ENCODE measurements around the gene USP9Y. TPM values are rescaled to one million over a fixed set of nuclear protein-coding genes. Genes with fewer than 3 reads are reported as not detected.

USP9Y gene
- total RNA-seq, 1 donor = under 0.01 TPM

DNA sequence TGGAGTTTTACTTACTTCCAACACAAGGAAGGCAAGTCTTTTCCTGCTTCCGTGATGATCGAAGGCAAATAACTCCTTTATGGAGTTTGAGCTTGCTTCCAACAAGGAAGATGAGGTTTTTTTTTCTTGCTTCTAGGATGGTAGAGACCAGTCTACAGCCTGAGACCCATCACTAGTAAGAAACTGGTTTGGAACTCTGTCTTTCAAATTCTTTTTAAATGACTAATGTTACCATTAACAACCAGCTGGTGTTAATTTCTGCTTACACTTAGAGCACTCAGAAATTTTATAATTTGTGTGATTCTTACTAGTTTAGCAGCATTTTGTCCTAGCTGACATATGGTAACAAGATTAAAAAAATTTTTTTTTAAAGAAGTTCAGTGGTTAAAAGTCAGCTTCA, 19.5 kb upstream of the USP9Y start:
- TF ChIP-seq, protein P1, sequence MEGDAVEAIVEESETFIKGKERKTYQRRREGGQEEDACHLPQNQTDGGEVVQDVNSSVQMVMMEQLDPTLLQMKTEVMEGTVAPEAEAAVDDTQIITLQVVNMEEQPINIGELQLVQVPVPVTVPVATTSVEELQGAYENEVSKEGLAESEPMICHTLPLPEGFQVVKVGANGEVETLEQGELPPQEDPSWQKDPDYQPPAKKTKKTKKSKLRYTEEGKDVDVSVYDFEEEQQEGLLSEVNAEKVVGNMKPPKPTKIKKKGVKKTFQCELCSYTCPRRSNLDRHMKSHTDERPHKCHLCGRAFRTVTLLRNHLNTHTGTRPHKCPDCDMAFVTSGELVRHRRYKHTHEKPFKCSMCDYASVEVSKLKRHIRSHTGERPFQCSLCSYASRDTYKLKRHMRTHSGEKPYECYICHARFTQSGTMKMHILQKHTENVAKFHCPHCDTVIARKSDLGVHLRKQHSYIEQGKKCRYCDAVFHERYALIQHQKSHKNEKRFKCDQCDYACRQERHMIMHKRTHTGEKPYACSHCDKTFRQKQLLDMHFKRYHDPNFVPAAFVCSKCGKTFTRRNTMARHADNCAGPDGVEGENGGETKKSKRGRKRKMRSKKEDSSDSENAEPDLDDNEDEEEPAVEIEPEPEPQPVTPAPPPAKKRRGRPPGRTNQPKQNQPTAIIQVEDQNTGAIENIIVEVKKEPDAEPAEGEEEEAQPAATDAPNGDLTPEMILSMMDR (IDR thresholded peaks at IDR 0.05; ENCODE audit: insufficient read depth, low read length) = no peak
- no peak for DNase-seq (ENCODE audit: low read depth)
- no peak overlapping the region for H3K4me3 ChIP-seq (ENCODE audit: low read depth, low read length)

DNA sequence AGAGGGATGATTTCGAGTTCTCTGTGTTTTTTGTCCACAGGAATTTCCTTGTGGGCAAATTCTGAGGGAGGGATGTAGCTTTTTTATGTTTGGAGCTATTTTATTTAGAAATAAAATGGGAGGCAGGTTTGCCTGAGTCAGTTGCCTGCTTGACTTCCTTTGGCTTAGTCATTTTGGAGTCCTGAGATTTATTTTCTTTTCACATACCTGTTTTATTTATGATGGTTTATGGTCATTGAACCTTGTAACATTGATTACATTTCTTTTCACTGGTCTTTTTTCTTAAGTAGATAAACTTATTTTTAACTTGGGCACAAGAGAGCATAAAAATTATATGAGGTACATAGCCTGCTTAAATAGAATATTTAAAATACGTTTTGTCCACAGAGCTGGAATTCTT, 12.7 kb upstream of the USP9Y start:
- no peak for DNase-seq (ENCODE audit: low read depth)
- TF ChIP-seq, protein P1 (IDR thresholded peaks at IDR 0.05; ENCODE audit: insufficient read depth, low read length) = no peak
- H3K4me3 ChIP-seq (ENCODE audit: low read depth, low read length) = no peak overlapping the region

DNA sequence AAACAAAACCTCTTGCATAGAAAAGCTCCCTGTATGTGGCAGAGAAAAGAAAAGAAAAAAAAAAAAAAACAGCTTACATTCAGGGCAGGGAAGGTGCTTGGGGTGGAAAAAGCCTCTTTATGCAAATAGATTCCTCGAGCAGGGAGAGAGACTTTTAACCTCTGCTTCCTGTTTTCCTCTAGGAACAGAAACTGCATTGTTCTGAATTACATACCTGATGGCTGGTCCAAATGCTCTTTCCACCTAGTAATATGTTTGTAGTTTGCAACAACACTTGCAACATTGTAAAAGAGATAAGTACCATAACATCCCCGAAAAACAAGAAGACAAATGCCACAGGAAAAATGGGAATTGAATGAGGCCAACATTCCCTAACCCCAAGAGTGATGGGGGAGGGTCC, 944 bp upstream of the USP9Y start:
- DNase-seq (ENCODE audit: low read depth) = no peak
- TF ChIP-seq, protein P1 (IDR thresholded peaks at IDR 0.05; ENCODE audit: insufficient read depth, low read length) = no peak
- no peak overlapping the region for H3K4me3 ChIP-seq (ENCODE audit: low read depth, low read length)

DNA sequence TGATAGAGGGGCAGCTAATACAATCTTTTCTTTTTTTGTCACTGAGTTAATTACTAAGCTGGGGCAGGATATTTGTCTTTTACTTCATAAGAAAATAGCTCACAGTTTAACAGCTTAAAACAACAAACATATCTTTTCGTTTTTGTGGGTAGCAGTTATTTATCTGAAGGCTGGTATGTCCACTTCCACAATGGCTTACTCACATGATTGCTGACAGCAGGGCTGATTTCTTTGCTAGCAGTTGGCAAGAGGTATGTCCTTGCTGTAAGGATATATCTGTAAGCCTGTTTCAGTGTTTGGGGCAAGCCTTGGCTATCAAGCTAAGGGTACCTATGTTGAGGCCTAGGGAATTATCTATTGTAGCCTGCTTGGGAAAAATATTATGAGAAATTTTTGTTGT, 1.1 kb downstream of the USP9Y start:
- no peak overlapping the region for H3K4me3 ChIP-seq (ENCODE audit: low read depth, low read length)
- TF ChIP-seq, protein P1 (IDR thresholded peaks at IDR 0.05; ENCODE audit: insufficient read depth, low read length) = no peak
- no peak for DNase-seq (ENCODE audit: low read depth)

DNA sequence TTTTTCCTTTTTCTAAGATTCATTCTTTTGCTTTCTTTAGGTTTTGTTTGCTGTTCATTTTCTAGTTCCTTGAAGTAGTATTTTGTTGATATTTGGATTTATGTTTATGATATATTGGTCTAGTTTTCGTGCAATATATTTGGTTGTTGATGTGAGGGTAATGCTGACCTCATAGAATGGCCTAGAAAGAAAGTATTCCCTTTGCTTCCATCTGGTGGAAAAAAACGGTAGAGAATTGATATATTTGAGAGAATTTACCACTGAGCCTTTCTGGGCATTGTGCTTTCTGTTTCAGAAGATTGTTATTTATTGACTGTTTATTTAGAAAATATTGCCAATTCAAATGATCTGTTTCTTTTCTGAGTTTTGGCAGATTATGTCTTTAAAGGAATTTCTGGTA, 9.4 kb downstream of the USP9Y start:
- TF ChIP-seq, protein P1 (IDR thresholded peaks at IDR 0.05; ENCODE audit: insufficient read depth, low read length) = no peak
- DNase-seq (ENCODE audit: low read depth) = no peak
- H3K4me3 ChIP-seq (ENCODE audit: low read depth, low read length) = no peak overlapping the region

DNA sequence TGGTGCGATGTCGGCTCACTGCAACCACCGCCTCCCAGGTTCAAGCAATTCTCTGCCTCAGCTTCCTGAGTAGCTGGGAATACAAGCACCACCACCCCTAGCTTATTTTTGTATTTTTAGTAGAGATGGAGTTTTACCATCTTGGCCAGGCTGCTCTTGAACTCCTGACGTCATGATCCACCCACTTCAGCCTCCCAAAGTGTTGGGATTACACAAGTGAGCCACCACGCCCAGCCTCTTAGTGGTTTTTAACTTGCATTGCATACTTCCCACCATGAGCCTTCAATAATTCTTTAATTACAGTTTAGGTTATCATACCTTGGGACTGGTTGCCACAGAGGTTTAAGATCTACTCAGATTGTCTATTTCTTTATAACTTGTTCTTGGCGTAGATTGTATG, 14.3 kb downstream of the USP9Y start:
- no peak overlapping the region for H3K4me3 ChIP-seq (ENCODE audit: low read depth, low read length)
- DNase-seq (ENCODE audit: low read depth) = no peak
- TF ChIP-seq, protein P1 (IDR thresholded peaks at IDR 0.05; ENCODE audit: insufficient read depth, low read length) = no peak

DNA sequence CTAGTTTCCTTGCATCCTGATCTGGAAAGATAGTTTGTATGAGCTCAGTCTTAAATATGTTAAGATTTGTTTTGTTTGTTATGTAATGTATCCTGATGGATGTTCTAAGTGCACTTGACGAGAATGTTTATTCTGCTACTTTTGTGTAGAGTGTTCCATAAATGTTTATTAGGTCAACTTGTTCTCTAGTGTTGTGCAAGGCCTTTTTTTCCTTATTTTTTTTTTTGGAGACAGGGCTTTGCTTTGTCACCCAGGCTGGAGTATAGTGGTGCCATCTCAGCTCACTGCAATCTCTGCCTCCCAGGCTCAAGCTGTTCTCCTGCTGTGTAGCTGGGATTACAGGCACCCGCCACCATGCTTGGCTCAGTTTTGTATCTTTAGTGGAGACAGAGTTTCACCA, 28.7 kb downstream of the USP9Y start:
- no peak for DNase-seq (ENCODE audit: low read depth)
- H3K4me3 ChIP-seq (ENCODE audit: low read depth, low read length) = no peak overlapping the region
- TF ChIP-seq, protein P1 (IDR thresholded peaks at IDR 0.05; ENCODE audit: insufficient read depth, low read length) = no peak

Data from fibroblast of the aortic adventitia (primary cell).